Naive B cell (primary cell): ENCODE results near the gene SPCS2. TPM values are rescaled to one million over a fixed set of nuclear protein-coding genes. Genes with fewer than 3 reads are reported as not detected.

Source experiments
- ATAC-seq, 2 donors: fragments of 150-1000 bp; cut with Tn5 transposase; 2 replicates each; pipeline ENCODE4 v1.10.0; 2021; ENCODE audit warnings: low read depth in 2 of 2, mild to moderate bottlenecking in 2 of 2, moderate library complexity in 2 of 2
- DNase-seq: peaks from one replicate; pipeline ENCODE4 v3.0.0; 2022
- H3K27ac Mint-ChIP-seq, 6 donors: one replicate each; pipeline ENCODE4 v1.8.0; 2020 to 2022; ENCODE audit warnings: mild to moderate bottlenecking in 6 of 6, mixed read lengths in 6 of 6, moderate library complexity in 5 of 6, inconsistent platforms in 2 of 6
- H3K27me3 Mint-ChIP-seq, 3 donors: one replicate each; pipeline ENCODE4 v1.8.0; 2021 to 2022; ENCODE audit warnings: mixed read lengths in 3 of 3, mild to moderate bottlenecking in 1 of 3
- H3K36me3 Mint-ChIP-seq, 2 donors: one replicate each; pipeline ENCODE4 v1.8.0; 2020 to 2022; ENCODE audit warnings: mixed read lengths in 2 of 2, inconsistent platforms in 1 of 2, mild to moderate bottlenecking in 1 of 2
- H3K4me1 Mint-ChIP-seq, 3 donors: one replicate each; pipeline ENCODE4 v1.8.0; 2020 to 2022; ENCODE audit warnings: mixed read lengths in 3 of 3, inconsistent platforms in 1 of 3, mild to moderate bottlenecking in 1 of 3, moderate library complexity in 1 of 3
- H3K4me3 Mint-ChIP-seq, 8 donors: one replicate each; pipeline ENCODE4 v1.8.0; 2020 to 2022; ENCODE audit warnings: mild to moderate bottlenecking in 8 of 8, mixed read lengths in 8 of 8, moderate library complexity in 8 of 8, inconsistent platforms in 2 of 8
- H3K9me3 Mint-ChIP-seq, 7 donors: one replicate each; pipeline ENCODE4 v1.8.0; 2020 to 2022; ENCODE audit warnings: mixed read lengths in 7 of 7, mild to moderate bottlenecking in 5 of 7, inconsistent platforms in 2 of 7, moderate library complexity in 1 of 7
- polyA plus RNA-seq, 6 donors: library from polyadenylated mRNA; unstranded; fragments of 300-500 nt; fragmentation: Illumina TruSeq; gene quantifications; one replicate each; pipeline ENCODE4 v1.2.3, GENCODE V29; 2021; ENCODE audit warnings: low read depth in 6 of 6

Gene SPCS2
- polyA plus RNA-seq, 6 donors from 2014 or later: 198 to 302 (median 265) TPM

- no peaks in the 10 kb centered on the region for H3K27me3 Mint-ChIP-seq
These were observed 73.8 kb downstream of the SPCS2 start for GRCh38 chr11:75022759-75023396.

GRCh38 chr11:75023446-75024067 lies 74.5 kb downstream of the SPCS2 start:
- ATAC-seq: no peak
- Mint-ChIP-seq H3K36me3 (peaks cover 4 to 5% of the 10 kb centered on the region in 2 donors), H3K9me3 (peaks cover 0 to 6% (median 4%) of the 10 kb centered on the region in 7 donors), H3K27ac (no peak overlapping the region), H3K27me3 (no peaks in the 10 kb centered on the region), H3K4me1 (no peaks in the 10 kb centered on the region), H3K4me3 (peak overlapping the region in 1 of 8 donors; percentile 57)
- DNase-seq: no peak

More at GRCh38 chr11:75022759-75023396, 73.8 kb downstream of the SPCS2 start:
- no peak overlapping the region for H3K4me3 Mint-ChIP-seq
- no peak overlapping the region for H3K27ac Mint-ChIP-seq
- H3K4me1 Mint-ChIP-seq: no peaks in the 10 kb centered on the region
- peaks cover 0 to 10% (median 5%) of the 10 kb centered on the region in 7 donors for H3K9me3 Mint-ChIP-seq
- H3K36me3 Mint-ChIP-seq: peaks cover 8 to 9% of the 10 kb centered on the region in 2 donors
- peak; percentile 69 to 86 for ATAC-seq
- peak; percentile 56 for DNase-seq

GRCh38 chr11:75024068-75024449 lies 75.0 kb downstream of the SPCS2 start:
- no peak overlapping the region for H3K4me3 Mint-ChIP-seq
- no peak for DNase-seq
- H3K9me3 Mint-ChIP-seq: peaks cover 0 to 2% (median 0%) of the 10 kb centered on the region in 7 donors
- ATAC-seq: no peak
- no peaks in the 10 kb centered on the region for H3K27me3 Mint-ChIP-seq
- H3K4me1 Mint-ChIP-seq: no peaks in the 10 kb centered on the region
- peaks cover 0 to under 1% of the 10 kb centered on the region in 2 donors for H3K36me3 Mint-ChIP-seq
- no peak overlapping the region for H3K27ac Mint-ChIP-seq

- no peak for DNase-seq
- no peaks in the 10 kb centered on the region for H3K4me1 Mint-ChIP-seq
- H3K4me3 Mint-ChIP-seq: no peak overlapping the region
- no peaks in the 10 kb centered on the region for H3K36me3 Mint-ChIP-seq
- H3K27me3 Mint-ChIP-seq: no peaks in the 10 kb centered on the region
- no peak overlapping the region for H3K27ac Mint-ChIP-seq
- ATAC-seq: no peak
- H3K9me3 Mint-ChIP-seq: peaks cover 0 to 2% (median 0%) of the 10 kb centered on the region in 7 donors
These were observed 75.7 kb downstream of the SPCS2 start for GRCh38 chr11:75024764-75025211.

- H3K27ac Mint-ChIP-seq: no peak overlapping the region
- no peaks in the 10 kb centered on the region for H3K36me3 Mint-ChIP-seq
- H3K4me1 Mint-ChIP-seq: no peaks in the 10 kb centered on the region
- peak overlapping the region in 1 of 8 donors; percentile 42 for H3K4me3 Mint-ChIP-seq
- no peaks in the 10 kb centered on the region for H3K27me3 Mint-ChIP-seq
- DNase-seq: no peak
- H3K9me3 Mint-ChIP-seq: peaks cover 0 to 1% (median 0%) of the 10 kb centered on the region in 7 donors
- no peak for ATAC-seq
These were observed 76.5 kb downstream of the SPCS2 start for GRCh38 chr11:75025561-75025960.

- H3K36me3 Mint-ChIP-seq: no peaks in the 10 kb centered on the region
- no peaks in the 10 kb centered on the region for H3K9me3 Mint-ChIP-seq
- no peak overlapping the region for H3K27ac Mint-ChIP-seq
- H3K4me3 Mint-ChIP-seq: no peak overlapping the region
- no peaks in the 10 kb centered on the region for H3K27me3 Mint-ChIP-seq
- ATAC-seq (no peak), DNase-seq (no peak)
- no peaks in the 10 kb centered on the region for H3K4me1 Mint-ChIP-seq
These were observed 79.3 kb downstream of the SPCS2 start for GRCh38 chr11:75028321-75028720.

Other genes with a start within 250 kb of the SPCS2 start
- gene CHRDL2, start 217.8 kb upstream of the SPCS2 start, polyA plus RNA-seq: not detected
- gene RNF169, start 200.4 kb upstream of the SPCS2 start, polyA plus RNA-seq: 1 to 10 TPM in 5 of 6 donors, under 1 TPM in 1; 1.00 to 3.1 (median 1.6) TPM
- 10 to 100 TPM in 3 of 6 donors, 1 to 10 TPM in 2, under 1 TPM in 1; 0.32 to 15.6 (median 10.0) TPM for gene XRRA1, start 175 bp upstream of the SPCS2 start, polyA plus RNA-seq
- 1 to 10 TPM; 1.6 to 4.3 (median 3.0) TPM for gene NEU3, start 39.7 kb downstream of the SPCS2 start, polyA plus RNA-seq
- not detected for gene OR2AT4, start 147.6 kb downstream of the SPCS2 start, polyA plus RNA-seq
- not detected for gene SLCO2B1, start 201.8 kb downstream of the SPCS2 start, polyA plus RNA-seq